ENCODE measurements around the gene SPAG5. TPM values are rescaled to one million over a fixed set of nuclear protein-coding genes. Genes with fewer than 3 reads are reported as not detected.

Gene SPAG5
- total RNA-seq, 4 donors from 2014 or later: 8.9 to 21.5 (median 13.6) TPM

DNA sequence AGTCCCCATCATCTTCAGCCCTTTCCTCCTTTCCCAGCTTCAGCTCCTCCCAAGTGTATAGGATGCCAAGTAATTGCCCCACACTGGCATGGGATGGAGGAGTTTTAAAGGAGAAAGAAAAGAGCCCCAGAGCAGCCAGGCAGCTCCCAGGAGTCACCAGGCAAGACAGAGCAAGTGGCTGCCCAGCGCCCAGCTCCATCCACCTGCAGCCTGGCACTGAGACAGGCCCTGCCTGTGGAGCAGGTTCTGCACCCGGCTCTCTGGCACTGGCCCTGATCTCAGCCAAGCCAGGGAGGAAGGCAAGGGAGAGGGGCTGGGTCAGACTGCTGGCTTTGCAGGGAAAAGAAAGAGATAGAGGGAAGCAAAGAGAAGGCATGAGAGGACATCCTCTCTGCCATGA, 71.0 kb downstream of the SPAG5 start:
- Histone ChIP-seq H3K36me3 (no peaks in the 10 kb centered on the region), H3K27ac (peak overlapping the region; percentile 51 to 68 (median 56)), H3K27me3 (no peaks in the 10 kb centered on the region), H3K4me3 (no peak overlapping the region), H3K9me3 (no peaks in the 10 kb centered on the region), H3K4me1 (peaks cover 12 to 46% (median 25%) of the 10 kb centered on the region in 4 donors)
- DNase-seq: peak; percentile 58
- no peak for TF ChIP-seq EP300 (IDR thresholded peaks at IDR 0.05; ENCODE audit: low read depth)
- no peak for TF ChIP-seq POLR2AphosphoS5 (IDR thresholded peaks at IDR 0.05)
- TF ChIP-seq, protein P1, sequence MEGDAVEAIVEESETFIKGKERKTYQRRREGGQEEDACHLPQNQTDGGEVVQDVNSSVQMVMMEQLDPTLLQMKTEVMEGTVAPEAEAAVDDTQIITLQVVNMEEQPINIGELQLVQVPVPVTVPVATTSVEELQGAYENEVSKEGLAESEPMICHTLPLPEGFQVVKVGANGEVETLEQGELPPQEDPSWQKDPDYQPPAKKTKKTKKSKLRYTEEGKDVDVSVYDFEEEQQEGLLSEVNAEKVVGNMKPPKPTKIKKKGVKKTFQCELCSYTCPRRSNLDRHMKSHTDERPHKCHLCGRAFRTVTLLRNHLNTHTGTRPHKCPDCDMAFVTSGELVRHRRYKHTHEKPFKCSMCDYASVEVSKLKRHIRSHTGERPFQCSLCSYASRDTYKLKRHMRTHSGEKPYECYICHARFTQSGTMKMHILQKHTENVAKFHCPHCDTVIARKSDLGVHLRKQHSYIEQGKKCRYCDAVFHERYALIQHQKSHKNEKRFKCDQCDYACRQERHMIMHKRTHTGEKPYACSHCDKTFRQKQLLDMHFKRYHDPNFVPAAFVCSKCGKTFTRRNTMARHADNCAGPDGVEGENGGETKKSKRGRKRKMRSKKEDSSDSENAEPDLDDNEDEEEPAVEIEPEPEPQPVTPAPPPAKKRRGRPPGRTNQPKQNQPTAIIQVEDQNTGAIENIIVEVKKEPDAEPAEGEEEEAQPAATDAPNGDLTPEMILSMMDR (IDR thresholded peaks at IDR 0.05): no peak
- no peak for TF ChIP-seq POLR2A (IDR thresholded peaks at IDR 0.05)
- intact Hi-C loops (cut with DNase I; ENCODE audit: low total_unique reads): no loop called here
- 45% methylated on average over 2 of the region's 2 CpGs; no CpG with 5 or more reads in 1 of the 2 donors for WGBS, 2 donors (ENCODE audit: low coverage in 1 of 2)
- in situ Hi-C loops (cut with MboI; ENCODE audit: low pct_ligation_motif_present in 1 of 4, low pct_unique_long_range_greater_than_20kb in 1 of 4, low sequenced_read_pairs in 3 of 4): no loop called here

Other genes starting within 250 kb of the SPAG5 start
- 10 to 100 TPM; 54.9 to 95.3 (median 66.5) TPM for gene POLDIP2, start 241.5 kb downstream of the SPAG5 start, total RNA-seq
- gene SEBOX, start 233.8 kb downstream of the SPAG5 start, total RNA-seq: not detected
- gene VTN, start 228.7 kb downstream of the SPAG5 start, total RNA-seq: not detected
- 10 to 100 TPM in 2 of 4 donors, 1 to 10 TPM in 2; 6.0 to 22.1 (median 9.5) TPM for gene SARM1, start 227.3 kb downstream of the SPAG5 start, total RNA-seq
- 10 to 100 TPM in 2 of 4 donors, 1 to 10 TPM in 2; 7.5 to 15.9 (median 11.0) TPM for gene SLC46A1, start 192.8 kb downstream of the SPAG5 start, total RNA-seq
- gene SLC13A2, start 125.4 kb downstream of the SPAG5 start, total RNA-seq: 10 to 100 TPM in 3 of 4 donors, not detected in 1; 49.7 to 95.0 (median 50.3) TPM
- under 1 TPM in 2 of 4 donors, not detected in 2; 0.14 to 0.32 TPM for gene FOXN1, start 92.7 kb downstream of the SPAG5 start, total RNA-seq
- gene UNC119, start 46.4 kb downstream of the SPAG5 start, total RNA-seq: 10 to 100 TPM; 16.4 to 52.4 (median 32.8) TPM
- 100 to 1,000 TPM in 2 of 4 donors, 10 to 100 TPM in 2; 18.1 to 182 (median 87.6) TPM for gene PIGS, start 27.5 kb downstream of the SPAG5 start, total RNA-seq
- 10 to 100 TPM in 2 of 4 donors, 1 to 10 TPM in 2; 3.0 to 46.1 (median 18.7) TPM for gene ALDOC, start 22.1 kb downstream of the SPAG5 start, total RNA-seq
- gene RSKR, start 15.2 kb upstream of the SPAG5 start, total RNA-seq: 10 to 100 TPM in 3 of 4 donors, 1 to 10 TPM in 1; 8.3 to 70.8 (median 22.1) TPM
- gene BLTP2, start 46.1 kb upstream of the SPAG5 start, total RNA-seq: 100 to 1,000 TPM; 117 to 120 (median 118) TPM
- gene SDF2, start 62.9 kb upstream of the SPAG5 start, total RNA-seq: 10 to 100 TPM; 32.2 to 69.9 (median 49.1) TPM
- 100 to 1,000 TPM in 1 of 4 donors, 10 to 100 TPM in 3; 50.8 to 167 (median 61.6) TPM for gene SUPT6H, start 63.2 kb upstream of the SPAG5 start, total RNA-seq
- gene PROCA1, start 112.9 kb upstream of the SPAG5 start, total RNA-seq: 1 to 10 TPM in 2 of 4 donors, under 1 TPM in 1, not detected in 1; 0.96 to 2.9 (median 1.4) TPM
- 10 to 100 TPM; 41.1 to 60.5 (median 50.0) TPM for gene RAB34, start 118.8 kb upstream of the SPAG5 start, total RNA-seq
- gene RPL23A, start 121.0 kb upstream of the SPAG5 start, total RNA-seq: 100 to 1,000 TPM; 238 to 385 (median 342) TPM
- gene TLCD1, start 127.2 kb upstream of the SPAG5 start, total RNA-seq: 10 to 100 TPM in 1 of 4 donors, 1 to 10 TPM in 1, not detected in 2; 5.6 to 11.5 TPM
- gene NEK8, start 129.8 kb upstream of the SPAG5 start, total RNA-seq: 10 to 100 TPM in 1 of 4 donors, 1 to 10 TPM in 3; 5.7 to 52.3 (median 8.3) TPM
- gene TRAF4, start 145.0 kb upstream of the SPAG5 start, total RNA-seq: 100 to 1,000 TPM in 3 of 4 donors, 10 to 100 TPM in 1; 65.7 to 191 (median 126) TPM
- 10 to 100 TPM; 23.2 to 41.0 (median 32.9) TPM for gene FAM222B, start 243.8 kb upstream of the SPAG5 start, total RNA-seq